Measurements from ENCODE around the gene GORASP2.

The GORASP2 gene

DNA sequence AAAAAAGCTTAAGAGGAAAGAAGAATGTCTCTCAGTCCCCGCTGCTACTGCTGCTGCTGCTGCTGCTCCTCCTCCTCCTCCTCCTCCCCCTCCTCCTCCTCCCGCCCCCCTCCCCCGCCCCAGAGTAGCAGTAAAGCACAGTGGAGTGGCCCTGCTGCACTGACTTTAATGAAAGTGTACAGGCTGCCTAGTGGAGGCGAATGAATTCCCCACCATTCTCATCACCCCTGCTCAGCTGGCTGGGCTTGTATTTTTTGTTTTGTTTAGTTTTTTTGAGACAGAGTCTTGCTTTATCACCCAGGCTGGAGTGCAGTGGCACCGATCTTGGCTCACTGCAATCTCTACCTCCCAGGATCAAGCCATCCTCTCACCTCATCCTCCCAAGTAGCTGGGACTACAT, 34.3 kb downstream of the GORASP2 start:
- no peak for DNase-seq (ENCODE audit: low read depth in 2 of 2, low spot score in 1 of 2)

DNA sequence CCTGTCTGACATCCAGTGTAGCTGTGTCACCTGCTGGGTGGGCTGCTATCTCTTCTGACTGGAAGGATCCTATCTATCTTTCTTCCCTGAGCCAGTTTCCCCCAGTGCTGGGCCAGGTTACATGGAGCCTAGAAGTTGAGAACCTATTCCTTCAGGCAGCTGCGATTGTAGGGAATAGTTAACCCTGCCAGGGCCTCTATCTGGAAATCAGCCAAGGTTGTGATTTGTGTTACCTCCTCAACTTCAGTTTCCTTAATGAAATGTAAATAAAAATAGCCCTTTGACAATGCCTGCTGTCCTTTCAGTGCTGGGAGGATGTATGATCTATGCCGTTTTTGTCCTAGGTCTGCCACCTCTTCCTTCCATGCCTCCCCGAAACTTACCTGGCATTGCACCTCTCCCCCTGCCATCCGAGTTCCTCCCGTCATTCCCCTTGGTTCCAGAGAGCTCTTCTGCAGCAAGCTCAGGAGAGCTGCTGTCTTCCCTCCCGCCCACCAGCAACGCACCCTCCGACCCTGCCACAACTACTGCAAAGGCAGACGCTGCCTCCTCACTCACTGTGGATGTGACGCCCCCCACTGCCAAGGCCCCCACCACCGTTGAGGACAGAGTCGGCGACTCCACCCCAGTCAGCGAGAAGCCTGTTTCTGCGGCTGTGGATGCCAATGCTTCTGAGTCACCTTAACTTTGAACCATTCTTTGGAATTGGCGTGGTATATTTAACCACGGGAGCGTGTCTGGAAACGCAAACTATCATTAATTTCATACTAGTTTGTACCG, 36.6 kb downstream of the GORASP2 start:
- no peak for DNase-seq (ENCODE audit: low read depth in 2 of 2, low spot score in 1 of 2)

DNA sequence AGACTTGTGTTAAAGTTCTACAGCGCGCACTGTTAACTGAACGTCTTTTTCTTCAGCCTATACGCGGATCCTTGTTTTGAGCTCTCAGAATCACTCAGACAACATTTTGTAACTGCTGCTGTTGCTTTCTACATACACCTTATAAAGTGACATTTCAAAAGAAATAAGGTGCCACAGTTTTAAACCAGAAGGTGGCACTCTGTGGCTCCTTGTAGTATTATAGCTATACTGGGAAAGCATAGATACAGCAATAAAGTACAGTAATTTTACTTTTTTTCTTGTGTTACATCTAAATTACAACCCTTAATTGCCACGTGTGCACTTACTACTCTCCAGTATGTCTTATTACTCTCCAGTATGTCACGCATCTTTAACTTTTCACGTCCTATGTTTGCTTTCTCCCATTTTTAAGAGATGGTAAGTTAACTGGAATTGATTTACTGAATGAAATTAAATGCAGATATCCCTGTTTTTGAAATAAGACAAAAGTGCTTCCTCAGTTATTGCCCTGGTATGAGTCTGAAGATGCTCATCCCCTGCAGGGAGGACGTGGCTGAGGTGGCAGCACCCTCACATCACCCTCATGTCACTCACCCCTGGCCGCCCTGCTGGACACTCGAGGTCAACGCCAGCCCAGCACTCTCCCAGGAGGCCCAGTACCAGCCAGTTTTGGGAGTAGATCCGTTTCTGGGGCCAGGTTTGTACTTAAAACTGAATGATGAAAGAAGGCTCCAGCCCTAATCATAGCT, 37.8 kb downstream of the GORASP2 start:
- no peak for DNase-seq (ENCODE audit: low read depth in 2 of 2, low spot score in 1 of 2)

DNA sequence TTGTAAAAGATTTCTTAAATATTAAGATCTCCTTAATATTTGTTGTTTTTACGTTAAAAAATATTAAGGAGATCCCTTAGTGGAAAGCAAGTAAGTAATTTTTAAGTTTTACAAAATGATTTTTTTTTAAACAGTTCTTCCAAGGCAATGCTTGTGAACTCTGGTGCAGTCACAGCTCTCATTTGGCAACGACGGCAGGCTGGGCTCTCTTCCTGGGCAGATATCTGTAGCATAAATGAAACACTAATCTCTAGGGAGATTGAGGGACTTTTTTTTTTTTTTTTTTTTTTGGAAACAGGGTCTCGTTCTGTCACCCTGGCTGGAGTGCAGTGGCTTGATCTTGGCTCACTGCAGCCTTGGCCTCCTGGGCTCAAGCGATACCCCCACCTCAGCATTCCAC, 38.5 kb downstream of the GORASP2 start:
- no peak for DNase-seq (ENCODE audit: low read depth in 2 of 2, low spot score in 1 of 2)

DNA sequence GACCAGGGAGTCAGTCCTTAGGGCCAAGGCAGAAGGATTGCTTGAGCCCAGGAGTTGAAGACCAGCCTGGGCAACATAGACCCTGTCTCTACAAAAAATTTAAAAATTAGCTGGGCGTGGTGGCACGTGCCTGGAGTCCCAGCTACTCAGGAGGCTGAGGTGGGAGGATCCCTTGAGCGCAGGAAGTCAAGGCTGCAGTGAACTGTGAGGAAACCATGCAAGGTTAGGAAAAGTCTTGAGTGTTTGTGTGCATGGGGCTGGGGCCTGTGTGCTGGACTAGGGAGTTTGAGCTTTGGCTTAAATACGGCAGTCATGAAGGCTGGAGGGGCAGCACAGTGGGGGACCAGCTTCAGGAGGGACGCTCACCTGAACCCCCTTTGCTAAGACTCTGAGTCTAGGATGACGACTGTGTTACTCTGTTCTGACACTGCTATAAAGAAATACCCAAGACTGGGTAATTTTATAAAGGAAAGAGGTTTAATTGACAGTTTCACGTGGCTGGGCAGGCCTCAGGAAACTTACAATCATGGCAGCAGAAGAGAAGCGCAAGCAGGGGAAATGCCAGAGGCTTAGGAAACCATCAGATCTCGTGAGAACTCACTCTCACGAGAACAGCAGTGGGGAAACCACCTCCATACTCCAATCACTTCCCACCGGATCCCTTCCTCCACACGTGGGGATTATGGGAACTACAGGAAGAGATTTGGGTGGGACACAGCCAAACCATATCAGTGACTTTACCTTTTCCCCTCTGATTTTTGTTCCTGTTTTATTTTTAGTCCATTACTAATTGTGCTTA, 39.4 kb downstream of the GORASP2 start:
- no peak for DNase-seq (ENCODE audit: low read depth in 2 of 2, low spot score in 1 of 2)

DNA sequence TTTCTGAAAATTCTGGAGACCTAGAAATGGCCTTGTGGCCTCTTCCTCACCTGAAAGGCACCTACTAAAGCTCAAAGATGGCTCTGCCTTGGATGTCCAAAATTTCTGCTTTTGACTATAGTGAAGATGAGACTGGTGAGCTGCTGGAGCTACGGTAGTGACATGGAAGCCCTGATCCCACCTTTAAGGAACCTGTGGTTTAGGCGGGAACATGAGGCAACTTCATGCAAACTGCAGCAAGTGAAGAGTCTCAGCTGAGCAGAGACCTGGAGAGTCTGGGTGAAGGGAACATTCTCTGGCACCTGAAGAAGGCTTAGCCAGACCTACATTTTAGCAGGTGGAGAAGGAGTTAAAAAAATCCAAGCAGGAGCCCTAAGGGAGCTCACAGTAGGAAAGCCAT, 40.0 kb downstream of the GORASP2 start:
- DNase-seq (ENCODE audit: low read depth in 2 of 2, low spot score in 1 of 2): no peak

DNA sequence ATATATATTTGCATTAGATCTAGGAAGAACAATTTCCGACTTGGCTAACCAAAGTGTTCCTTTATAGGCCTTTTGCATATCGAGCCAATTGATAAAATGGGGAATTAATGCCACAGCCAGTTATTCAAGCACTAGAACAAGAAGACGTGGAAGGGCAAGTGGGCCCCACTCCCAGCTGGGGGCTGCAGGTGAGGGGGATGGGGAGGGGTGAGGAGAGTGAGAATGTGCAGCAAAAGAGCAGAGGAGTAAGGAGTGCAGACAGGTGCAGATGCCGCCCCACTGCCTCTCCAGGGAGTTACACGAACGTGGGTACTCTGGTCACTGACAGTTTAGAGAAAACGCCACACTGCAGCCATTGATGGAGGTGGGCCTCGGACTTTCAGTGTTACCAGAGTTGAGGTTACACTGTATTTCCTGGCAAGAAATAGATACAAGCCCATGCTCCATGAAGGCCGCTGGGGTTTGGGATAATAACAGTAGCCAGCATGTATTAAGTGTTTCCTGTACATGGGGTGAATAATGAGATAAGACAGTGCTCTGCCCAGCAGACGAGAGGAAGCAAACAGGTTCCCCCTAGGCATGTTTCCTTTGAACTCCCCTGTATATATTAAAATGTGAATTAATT, 40.9 kb downstream of the GORASP2 start:
- DNase-seq (ENCODE audit: low read depth in 2 of 2, low spot score in 1 of 2): no peak

DNA sequence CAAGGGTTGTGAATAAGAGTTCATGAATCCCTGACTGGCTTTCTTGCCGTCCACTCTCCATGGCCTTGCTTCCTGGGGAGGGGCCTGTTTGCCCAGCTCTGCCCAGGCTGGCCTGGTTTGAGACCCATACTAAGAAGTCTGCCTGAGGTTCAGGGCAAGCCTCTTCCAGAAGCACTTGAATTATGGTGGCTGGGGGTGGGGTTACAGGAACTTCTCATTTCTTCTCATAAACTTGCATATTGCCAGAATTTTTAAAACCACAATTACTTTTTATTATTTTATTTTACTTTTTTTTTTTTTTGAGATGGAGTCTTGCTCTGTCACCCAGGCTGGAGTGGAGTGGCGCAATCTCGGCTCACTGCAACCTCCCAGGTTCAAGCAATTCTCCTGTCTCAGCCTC, 42.0 kb downstream of the GORASP2 start:
- no peak for DNase-seq (ENCODE audit: low read depth in 2 of 2, low spot score in 1 of 2)

DNA sequence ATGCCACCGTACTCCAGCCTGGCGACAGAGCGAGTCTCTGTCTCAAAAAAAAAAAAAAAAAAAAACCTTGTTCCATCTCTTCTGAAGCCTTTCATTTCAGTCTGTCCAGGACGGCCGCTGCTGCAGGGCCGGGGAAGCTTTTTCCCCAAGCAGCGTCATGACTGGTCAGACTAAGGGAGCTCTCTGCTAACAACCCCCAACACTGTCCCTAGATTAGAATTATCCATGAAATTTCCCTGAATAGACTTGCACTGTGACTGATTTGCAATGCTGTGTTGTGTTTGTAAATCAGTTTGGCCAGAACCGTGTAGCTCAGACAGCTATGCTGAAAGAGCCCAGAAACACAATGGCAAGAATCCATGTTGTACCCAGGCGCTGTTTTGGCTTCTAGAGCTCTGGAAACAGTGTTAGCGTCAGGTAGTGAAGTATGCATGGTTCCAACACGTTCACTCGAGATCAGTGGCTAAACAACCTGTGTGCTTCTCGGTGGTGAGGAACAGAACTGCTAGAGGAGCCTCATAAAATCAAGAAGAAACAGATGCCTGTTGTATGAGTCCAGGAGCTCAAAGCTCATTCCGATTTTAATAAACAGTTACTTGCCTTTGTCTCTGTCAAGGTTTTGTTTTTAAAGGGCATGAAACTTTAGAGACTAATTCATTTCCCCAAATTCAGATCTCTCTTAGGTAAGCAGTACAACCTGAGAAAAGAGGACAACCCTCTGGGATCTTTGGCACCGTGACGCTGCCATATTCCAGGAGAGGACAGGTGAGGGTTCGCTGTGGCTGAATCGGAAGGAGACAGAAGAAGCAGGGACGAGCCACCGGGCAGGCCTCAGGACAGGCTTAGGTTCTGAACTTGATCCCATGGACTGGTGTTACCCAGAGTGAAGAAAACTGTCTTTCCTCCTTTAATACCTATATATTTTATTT, 43.5 kb downstream of the GORASP2 start:
- no peak for DNase-seq (ENCODE audit: low read depth in 2 of 2, low spot score in 1 of 2)

DNA sequence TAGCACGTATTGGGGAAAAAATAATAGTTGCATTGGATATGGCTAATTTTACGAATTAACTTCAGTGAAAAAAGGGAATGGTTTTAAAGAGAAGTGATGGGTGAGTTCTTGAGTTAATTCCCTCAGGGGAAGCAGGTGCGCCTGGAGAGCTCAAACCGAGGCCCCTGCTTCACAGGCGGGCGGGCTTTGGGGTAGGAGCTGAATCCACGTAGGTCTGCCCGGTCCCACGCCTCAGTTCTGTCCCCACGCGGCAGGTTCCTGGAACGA, 44.1 kb downstream of the GORASP2 start:
- no peak for DNase-seq (ENCODE audit: low read depth in 2 of 2, low spot score in 1 of 2)

DNA sequence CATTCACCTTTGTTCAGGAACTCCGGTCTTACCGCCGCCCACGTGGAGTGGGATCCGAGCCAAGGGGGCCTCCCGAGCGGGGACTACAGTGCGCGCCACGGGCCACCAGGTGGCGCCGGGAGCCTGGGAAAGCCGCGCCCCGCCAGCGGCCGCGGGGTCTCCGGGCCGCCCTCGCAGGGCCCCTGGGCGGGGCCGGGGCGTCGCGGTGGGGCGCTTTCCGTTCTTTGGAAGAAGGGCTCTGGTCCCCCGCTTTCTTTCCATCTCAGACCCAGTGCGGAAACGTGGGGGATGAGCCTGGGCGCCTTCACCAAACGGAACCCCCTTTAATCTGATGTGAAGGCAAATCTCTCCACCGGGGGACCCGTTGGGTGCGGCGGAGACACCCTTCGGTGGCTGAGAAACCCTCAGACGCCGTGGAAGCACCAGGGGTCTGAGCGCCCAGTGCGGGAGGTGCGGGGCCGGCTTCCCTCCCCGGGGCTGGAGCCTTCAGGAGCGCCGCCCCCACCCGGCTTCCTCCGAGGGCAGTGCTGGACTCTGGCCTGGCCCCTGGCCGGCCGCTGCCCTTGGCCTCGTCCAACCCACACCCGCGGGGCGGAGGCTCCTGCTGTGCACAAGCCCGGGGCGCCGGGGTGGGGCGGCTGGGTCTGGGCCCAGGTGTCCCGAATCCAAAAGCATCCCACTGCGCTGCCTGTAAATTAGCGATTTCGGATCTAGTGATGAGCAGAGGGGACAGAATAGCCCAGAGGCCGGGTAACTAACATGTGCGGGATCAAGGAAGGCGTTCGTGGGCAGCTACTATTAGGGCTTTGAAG, 44.6 kb downstream of the GORASP2 start:
- DNase-seq (ENCODE audit: low read depth in 2 of 2, low spot score in 1 of 2): peak; percentile 72 to 84

DNA sequence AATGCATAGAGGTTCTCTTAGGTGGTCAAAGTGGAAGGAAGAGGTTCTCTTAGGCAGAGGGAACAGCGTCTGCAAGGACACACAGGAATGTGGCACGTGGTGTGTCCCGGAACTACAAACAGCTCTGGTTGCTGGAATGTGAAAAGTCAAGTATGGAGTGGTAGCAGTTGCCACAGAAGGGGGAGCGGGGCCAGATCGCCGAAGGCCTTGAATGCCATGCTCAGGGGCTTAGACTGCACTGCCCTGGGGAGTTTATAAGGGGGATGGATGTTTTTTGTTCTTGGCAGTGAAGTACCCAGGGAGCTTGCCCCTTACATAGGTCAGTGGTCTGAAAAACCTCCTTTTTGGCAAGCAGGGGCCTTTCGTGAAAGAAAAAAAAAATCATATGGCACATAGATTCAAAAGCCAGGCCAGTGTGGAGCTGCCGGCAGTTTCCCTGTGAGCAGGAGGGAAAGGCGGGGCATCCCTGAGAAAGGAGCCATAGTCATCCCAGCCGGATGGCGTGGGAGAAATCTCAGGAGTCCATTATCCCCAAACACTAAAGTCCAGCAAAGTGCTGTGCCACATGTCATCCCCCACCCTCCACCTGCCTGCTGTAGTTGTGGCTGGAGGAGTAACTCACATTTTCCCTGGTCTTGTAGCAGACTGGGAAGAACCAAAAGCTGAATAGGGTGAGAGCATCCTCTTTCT, 45.4 kb downstream of the GORASP2 start:
- no peak for DNase-seq (ENCODE audit: low read depth in 2 of 2, low spot score in 1 of 2)

DNA sequence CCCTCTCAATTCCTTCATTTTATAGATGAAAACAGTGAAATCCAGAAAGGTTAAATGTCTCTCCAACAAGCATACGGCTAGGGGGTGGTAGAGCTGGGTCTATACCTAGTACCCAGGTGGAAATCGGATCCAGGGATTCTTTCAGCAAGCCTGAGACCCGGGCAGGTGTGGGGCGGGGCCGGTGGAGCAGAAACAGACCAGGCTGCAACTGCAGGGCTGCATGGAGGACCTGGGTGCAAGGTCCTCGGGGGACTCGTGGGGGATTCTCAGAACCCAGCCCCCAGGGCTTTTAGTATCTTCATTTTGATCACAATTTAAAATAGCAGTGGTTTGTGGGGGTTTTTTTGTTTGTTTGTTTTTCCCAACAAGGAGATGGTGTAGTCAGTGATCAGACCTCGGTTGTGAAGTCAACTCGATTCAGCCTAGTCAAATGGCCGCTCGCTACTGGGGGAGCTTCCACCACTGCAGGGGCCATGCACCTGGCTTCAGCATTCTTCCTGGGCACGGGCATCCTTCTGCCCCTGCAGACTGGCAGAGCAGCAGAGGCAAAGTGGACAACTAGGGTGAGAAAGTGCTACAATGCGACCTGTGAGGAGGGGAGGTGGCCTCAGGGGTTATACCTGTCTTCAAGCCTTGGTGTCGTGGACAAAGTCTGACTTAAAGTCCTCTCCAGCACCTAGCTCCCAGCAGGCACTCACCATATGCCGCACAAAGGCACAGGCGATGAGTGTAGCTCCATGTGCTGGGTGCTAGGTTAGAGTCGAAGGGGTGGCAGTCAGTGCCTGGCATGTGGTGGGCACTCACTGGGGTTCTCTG, 46.3 kb downstream of the GORASP2 start:
- no peak for DNase-seq (ENCODE audit: low read depth in 2 of 2, low spot score in 1 of 2)

DNA sequence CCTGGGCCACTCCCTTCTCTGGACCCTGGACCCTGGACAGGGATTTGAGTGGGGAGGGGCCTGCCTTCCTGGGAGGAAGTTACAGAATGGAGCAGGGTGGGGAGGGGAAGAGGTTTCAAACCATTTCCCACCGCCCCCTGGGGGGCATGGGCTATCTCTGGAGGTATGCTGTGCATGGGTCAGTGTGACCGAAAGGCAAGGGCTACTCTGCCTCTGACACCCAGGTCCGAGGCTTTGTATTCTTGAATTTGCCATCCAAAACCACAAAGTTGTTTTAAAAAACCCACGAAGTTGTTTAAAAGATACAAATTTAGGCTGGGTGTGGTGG, 46.9 kb downstream of the GORASP2 start:
- DNase-seq (ENCODE audit: low read depth in 2 of 2, low spot score in 1 of 2): no peak

DNA sequence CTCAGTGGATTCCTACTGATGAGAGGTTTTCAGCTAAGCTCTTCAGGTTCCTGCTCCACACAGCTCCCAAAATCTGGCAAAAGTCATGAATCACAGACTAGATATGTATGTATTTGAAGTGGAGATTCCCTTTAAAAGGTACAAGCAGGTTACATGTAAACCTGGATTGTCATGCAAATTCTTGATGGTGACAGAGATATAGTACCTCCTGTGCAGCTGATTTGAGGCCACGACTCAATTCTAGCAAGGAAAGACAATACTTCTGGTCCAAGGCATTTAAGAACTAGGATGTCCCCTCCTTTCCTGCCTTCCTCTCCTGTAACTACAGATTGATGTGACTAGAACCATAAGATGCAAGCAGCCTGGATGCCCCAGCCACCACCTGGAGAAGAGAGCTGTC, 55.0 kb downstream of the GORASP2 start:
- DNase-seq (ENCODE audit: low read depth in 2 of 2, low spot score in 1 of 2): no peak

DNA sequence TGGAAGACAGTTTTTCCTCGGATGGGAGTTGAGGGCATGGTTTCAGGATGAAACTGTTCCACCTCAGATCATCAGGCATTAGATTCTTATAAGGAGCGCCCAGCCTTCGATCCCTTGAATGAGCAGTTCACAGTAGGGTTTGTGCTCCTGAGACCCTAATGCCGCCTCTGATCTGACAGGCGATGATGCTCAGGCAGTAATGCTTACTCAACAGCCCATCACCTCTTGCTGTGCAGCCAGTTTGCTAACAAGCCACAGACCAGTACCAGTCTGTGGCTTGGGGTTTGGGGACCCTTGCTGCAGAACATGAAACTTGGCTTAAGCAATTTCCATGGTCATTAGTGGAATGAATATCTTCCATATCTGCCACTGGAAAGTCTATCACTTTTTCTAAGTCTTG, 56.4 kb downstream of the GORASP2 start:
- DNase-seq (ENCODE audit: low read depth in 2 of 2, low spot score in 1 of 2): no peak

DNA sequence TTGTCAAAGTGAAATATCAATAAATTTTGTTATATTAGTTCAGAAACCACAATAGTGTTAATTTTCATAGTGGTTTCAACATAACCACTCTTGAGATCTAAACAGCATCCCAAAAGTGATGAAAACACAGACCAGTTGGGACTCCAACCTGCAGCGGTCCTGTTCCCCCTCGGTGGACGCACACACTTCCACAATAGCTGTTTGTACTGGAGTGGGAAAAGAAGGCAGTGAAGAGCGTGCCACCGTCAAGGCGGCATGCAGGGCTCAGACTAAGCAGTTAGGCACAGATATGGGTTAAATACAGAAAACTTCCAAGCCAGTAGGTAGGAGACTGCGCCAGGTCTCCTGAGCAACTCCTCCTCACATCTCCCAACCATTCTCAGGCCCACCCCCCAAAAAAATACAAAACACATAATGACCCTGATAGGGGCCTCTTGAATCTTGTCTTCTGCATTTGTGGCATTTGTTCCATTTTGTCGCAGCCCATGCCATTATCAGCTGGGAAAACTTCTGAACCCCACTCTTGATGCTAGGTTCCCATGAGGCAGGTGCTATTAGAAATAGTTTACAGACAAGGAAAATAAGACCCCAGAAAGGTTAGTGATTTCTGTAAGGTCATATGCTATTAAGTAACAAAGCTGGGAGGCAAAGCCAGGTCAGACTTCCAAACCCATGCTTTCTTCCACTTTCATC, 57.7 kb downstream of the GORASP2 start:
- DNase-seq (ENCODE audit: low read depth in 2 of 2, low spot score in 1 of 2): no peak

Measured in stimulated activated CD8-positive, alpha-beta memory T cell treated with anti-CD3 and anti-CD28 coated beads, Interleukin-4, amount 100 ng/mL, for 4 hours (primary cell).